NCI-H82 treated with DMSO at 0.1 percent for 48 hours (cell line): ENCODE data around the gene ST14.
"Not testable (repeated sequence)": the region's sequence is repeated elsewhere in the genome, so short reads cannot be mapped to it uniquely, and the experiment has no call there.

ENCODE experiments used
- DNase-seq: peaks from one replicate; lab custom pipeline; 2025; ENCODE audit not compliant: unreplicated experiment; lab: John Stamatoyannopoulos, UW

Gene ST14

GRCh38 chr11:130223291-130223971 lies 63.8 kb downstream of the ST14 start:
- DNase-seq, result no peak

GRCh38 chr11:130227373-130227772 lies 67.8 kb downstream of the ST14 start:
- DNase-seq, result no peak

DNA sequence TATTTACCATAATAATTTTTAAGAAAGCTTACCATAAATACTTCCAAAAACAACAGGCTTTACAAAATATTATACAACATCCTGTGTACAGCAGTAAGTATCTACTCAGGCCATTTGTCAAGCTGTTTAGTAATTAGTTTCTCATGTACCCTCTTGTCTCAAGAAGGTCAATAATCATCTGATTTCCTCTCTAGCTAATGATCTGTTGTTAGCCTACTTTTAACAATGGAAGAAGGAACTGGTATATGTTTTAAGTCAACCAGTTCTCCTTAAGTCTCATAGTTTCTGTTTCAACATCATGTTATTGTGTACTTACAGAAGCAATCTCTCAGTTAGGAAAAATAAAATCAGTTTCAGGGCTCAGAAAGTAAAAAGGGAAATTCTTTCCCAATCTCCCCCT lies 73.9 kb downstream of the ST14 start:
- not testable (repeated sequence) for DNase-seq

- DNase-seq, result not testable (repeated sequence)
Observed at GRCh38 chr11:130233888-130234287, 74.3 kb downstream of the ST14 start.

DNA sequence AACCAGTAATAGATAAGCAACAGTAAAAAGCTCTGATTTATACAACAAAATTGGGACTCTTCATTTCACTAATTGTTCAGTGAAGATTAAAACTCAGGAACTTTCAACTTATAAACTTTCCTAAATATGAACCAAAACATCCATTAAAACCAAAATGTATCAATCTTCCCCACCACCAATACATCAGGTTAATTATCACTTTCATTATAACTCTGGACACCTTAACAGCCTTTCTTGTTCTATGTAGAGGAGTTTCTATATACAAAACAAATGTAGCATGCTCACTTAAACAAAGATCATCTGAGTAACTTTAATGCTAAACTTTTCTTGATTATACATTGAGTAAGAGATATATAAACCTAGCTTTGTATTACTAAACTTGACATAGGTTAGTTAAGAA lies 74.7 kb downstream of the ST14 start:
- DNase-seq, result no peak

GRCh38 chr11:130237282-130238006 lies 77.9 kb downstream of the ST14 start:
- no peak for DNase-seq

DNA sequence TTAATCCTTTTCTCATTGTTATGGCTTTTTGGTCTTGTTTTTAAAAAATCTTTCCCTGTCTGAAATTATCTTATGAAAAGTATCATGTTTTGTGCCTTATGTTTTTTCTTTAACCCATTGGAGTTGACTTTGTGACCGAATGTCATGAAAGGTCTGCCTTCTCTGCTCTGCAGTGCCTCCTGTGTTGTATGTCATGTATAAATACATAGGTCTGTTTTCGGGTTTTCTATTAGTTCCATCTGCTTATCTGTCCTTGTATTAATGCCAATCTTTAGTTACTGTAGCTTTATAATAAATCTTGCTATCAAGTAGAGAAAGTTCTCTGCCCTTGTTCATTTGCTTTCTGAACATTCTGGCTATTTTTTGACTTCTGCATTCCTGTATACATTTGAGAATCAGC lies 82.1 kb downstream of the ST14 start:
- DNase-seq, result no peak

DNA sequence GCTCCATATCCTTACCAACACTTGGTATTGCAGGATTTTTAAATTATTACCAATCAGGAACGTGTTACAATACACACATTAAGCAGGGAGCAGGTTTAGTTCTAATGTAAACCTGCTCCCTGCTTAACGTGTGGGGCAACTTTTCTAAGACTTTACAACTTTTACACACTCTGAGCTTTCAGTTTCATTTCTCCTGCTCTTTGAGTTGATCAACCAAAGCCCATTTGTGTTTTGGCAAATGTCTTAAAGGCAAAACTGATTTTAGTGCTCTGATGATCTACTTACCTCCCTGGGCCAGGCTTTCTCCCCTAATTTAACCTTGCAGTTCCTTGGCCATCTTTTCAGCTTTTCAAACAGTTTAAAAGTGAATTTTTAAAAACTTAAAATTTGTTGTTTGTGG lies 84.2 kb downstream of the ST14 start:
- DNase-seq, result no peak

DNA sequence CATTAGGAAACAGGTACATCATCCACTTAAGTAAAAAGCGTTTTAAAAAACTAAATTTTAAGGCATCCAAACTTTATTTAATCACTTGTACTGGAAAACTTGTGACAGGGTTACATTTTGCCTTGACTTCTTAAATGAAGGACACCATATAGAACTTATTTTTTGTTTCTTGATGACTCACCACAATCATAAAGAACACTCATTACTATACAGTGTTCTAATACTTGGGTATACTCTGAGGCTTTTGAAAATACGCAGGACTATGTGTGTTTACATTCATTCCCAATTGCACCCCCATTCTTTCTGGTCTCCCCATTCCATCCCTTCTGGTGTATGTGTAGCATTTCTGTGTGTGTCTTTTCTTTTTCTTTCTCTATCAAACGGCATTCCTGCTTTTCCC lies 85.3 kb downstream of the ST14 start:
- DNase-seq, result no peak

- not testable (repeated sequence) for DNase-seq
Observed at GRCh38 chr11:130245375-130245774, 85.8 kb downstream of the ST14 start.

DNA sequence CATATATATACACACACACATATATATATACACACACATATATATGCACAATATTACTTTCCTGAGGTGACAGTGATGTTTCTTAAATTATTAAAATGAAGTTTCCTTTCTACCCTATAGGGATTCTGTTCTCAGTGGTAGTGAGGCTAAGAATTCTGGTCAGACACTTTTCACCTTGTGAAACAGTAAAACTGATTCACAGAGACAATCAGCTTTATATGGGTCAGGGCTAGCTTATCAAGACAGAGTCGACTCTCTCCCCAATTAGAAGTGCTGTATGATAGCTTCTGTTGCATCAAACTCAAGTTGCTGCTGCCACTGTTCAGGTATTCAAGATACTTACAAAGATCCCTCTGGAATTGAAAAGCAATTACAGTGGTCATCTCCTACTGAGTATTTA lies 86.7 kb downstream of the ST14 start:
- DNase-seq, result no peak

DNA sequence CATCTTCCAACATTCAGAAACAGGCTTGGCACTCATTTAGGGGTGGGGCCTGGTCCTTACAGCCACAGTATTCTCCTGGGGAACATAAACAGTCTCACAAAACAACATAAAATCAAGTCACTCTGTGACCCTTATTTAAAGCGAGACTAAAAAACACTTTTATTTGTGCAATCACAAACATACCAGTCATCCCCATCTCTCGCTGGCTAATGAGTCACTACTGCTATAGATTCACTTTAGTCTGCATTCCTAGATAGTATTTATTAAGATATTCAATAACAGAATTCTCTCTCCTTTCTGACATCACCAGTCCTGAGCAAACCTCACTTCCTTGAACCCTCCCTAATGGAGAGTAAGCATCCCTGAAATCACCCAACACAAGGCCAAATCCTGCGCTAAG lies 87.2 kb downstream of the ST14 start:
- no peak for DNase-seq

DNA sequence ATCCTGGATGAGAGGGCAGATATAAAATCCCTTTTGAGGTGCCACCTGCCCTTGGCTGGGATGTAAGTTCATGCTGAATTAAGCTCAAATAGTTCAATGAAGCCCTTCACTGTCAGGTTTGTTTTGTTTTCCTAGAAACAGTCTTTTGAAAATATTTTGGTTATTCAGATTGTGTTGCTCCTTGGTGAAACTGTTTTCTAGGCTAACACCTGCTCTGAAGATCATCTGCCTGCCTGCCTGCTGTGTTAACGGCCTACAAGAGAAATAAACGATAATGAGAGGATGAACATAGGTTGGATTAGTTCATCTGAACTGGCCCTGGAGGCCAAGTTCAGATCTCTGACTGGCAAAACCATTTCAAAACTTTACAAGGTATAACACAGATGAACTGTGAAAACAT lies 87.7 kb downstream of the ST14 start:
- DNase-seq, result no peak

DNA sequence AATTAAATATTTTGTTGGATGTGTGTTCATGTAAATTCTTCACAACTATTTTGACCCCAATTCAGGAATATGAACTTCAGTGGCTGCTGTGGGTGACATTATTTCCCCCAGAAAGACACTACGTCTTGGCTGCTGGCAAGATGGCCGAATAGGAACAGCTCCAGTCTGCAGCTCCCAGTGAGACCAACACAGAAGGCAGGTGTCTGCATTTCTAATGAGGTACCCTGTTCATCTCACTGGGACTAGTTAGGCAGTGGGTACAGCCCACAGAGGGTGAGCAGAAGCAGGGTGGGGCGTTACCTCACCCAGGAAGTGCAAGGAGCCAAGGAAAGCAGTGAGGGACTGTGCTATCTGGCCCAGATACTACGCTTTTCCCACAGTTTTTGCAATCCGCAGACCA lies 89.8 kb downstream of the ST14 start:
- no peak for DNase-seq

GRCh38 chr11:130249929-130250328 lies 90.3 kb downstream of the ST14 start:
- DNase-seq, result not testable (repeated sequence)

DNA sequence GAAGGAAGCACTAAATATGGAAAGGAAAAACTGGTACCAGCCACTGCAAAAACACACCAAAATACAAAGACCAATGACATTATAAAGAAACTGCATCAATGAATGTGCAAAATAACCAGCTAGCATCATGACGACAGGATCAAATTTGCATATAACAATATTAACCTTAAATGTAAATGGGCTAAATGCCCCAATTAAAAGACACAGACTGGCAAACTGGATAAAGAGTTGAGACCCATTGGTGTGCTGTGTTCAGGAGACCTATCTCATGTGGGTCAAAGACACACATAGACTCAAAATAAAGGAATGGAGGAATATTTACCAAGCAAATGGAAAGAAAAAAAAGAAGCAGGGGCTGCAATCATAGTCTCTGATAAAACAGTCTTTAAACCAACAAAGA lies 92.2 kb downstream of the ST14 start:
- DNase-seq, result not testable (repeated sequence)
